Cardiac muscle cell (in vitro differentiated cells and primary cell): ENCODE measurements around the gene KCTD19. TPM values are rescaled to one million over a fixed set of nuclear protein-coding genes. Genes with fewer than 3 reads are reported as not detected.

Experiments
- DNase-seq, 2 donors: peaks; one replicate each; pipeline versions ENCODE4 v3.0.0 to v3.0.0-alpha.2; 2010 to 2017; ENCODE audit warnings: low read depth in 1 of 2, low spot score in 1 of 2
- H3K27ac ChIP-seq: fragments of 200-600 bp; sonication (generic); 2 replicates; pipeline ENCODE4 v1.5.1; 2016
- H3K27me3 ChIP-seq: fragments of 200-600 bp; sonication (generic); 2 replicates; pipeline ENCODE4 v1.6.0; 2016; ENCODE audit warnings: control low read depth
- H3K36me3 ChIP-seq: fragments of 200-600 bp; sonication (generic); 2 replicates; pipeline ENCODE4 v1.5.1; 2016; ENCODE audit warnings: control low read depth
- H3K4me1 ChIP-seq: fragments of 200-600 bp; sonication (generic); 2 replicates; pipeline ENCODE4 v1.8.1; 2017; ENCODE audit warnings: low read depth, mild to moderate bottlenecking, mixed run types
- H3K4me3 ChIP-seq: fragments of 200-600 bp; sonication (generic); 2 replicates; pipeline ENCODE4 v1.5.1; 2016; ENCODE audit warnings: mild to moderate bottlenecking
- H3K9me3 ChIP-seq: fragments of 200-600 bp; sonication (generic); 2 replicates; pipeline ENCODE4 v1.5.1; 2017; ENCODE audit warnings: low read depth, mild to moderate bottlenecking, control low read depth
- polyA plus RNA-seq: library from polyadenylated mRNA; unstranded; fragments of >200 nt; fragmentation: Nextera tagmentation; extraction: Ambion mirVana; gene quantifications from 2 replicates; pipeline ENCODE4 v1.2.1, GENCODE V29; 2016
- total RNA-seq: library from RNA; depleted of rRNA; stranded (reverse); fragments of >200 nt; gene quantifications from 2 replicates; pipeline ENCODE4 v1.2.3, GENCODE V29; 2016
- TF ChIP-seq, protein P1 (sequence below): IDR thresholded peaks from 2 replicates; pipeline ENCODE4 v1.5.1; 2012; ENCODE audit warnings: low read depth, mild to moderate bottlenecking, low read length

Gene KCTD19
- total and polyA plus RNA-seq, 2 experiments from 2014 or later = 1.9 TPM; not detected in 1

DNA sequence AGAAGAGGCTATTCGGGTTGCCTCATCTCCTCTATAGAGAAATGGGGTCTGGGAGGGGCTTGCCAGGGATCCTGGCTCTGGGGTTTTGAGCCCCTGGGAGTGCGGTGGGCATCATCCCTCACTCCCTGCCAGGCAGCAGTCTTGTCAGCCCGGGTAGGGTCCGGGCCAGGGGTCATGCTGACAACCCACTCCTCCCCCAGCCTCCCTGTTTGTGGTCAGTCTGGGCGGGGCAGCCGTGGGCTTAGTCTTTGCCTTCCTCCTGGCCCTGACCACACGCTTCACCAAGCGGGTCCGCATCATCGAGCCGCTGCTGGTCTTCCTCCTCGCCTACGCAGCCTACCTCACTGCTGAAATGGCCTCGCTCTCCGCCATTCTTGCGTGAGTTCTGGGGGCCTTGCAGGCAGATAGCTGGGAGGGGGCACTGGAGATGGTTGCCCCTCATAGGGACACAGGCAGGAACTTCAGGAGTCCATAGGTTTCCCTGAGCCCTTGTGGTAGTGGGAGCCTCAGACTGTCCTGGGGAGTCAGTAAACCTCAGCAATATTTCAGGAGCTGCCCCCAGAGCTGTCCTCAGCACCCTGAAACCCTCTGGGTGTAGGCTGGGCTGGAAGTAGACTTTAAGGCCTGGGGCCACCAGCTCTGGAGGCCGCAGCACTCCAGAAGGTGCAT is 70.9 kb downstream of the KCTD19 start:
- no peaks in the 10 kb centered on the region for H3K36me3 ChIP-seq
- no peak overlapping the region for H3K4me3 ChIP-seq
- H3K4me1 ChIP-seq = no peaks in the 10 kb centered on the region
- TF ChIP-seq, protein P1, sequence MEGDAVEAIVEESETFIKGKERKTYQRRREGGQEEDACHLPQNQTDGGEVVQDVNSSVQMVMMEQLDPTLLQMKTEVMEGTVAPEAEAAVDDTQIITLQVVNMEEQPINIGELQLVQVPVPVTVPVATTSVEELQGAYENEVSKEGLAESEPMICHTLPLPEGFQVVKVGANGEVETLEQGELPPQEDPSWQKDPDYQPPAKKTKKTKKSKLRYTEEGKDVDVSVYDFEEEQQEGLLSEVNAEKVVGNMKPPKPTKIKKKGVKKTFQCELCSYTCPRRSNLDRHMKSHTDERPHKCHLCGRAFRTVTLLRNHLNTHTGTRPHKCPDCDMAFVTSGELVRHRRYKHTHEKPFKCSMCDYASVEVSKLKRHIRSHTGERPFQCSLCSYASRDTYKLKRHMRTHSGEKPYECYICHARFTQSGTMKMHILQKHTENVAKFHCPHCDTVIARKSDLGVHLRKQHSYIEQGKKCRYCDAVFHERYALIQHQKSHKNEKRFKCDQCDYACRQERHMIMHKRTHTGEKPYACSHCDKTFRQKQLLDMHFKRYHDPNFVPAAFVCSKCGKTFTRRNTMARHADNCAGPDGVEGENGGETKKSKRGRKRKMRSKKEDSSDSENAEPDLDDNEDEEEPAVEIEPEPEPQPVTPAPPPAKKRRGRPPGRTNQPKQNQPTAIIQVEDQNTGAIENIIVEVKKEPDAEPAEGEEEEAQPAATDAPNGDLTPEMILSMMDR = no peak
- H3K27me3 ChIP-seq = no peaks in the 10 kb centered on the region
- no peak overlapping the region for H3K27ac ChIP-seq
- no peaks in the 10 kb centered on the region for H3K9me3 ChIP-seq
- no peak for DNase-seq

DNA sequence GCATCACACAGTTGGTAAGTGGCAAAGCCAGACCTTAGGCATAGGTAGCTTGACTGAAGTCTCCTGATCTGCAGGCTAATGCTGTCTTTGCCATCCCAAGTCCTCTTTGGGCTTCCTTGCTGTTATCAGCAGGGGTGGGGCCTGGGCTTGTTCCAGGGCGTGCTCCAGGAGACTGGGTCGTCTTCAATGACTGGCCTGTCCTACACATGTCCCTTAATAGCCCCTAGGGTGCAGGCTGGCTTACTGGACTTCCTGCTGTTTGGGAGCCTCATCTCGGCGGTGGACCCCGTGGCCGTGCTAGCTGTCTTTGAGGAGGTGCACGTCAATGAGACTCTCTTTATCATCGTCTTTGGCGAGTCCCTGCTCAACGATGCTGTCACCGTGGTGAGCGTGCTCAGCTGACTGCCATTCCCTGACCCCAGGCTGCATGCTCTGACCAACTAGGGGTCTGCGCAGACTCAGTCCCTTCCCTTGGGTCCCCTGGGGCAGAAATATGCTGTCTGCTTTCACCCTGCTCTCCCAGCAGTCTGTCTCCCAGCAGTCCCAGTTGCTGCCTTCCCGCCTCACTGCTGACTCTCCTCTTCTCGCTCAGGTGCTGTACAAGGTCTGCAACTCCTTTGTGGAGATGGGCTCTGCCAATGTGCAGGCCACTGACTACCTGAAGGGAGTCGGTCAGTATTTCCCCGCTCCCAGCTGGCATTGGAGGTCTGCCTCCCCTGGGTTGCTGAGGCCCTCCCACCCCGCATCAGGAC is 71.6 kb downstream of the KCTD19 start:
- no peak for DNase-seq
- Histone ChIP-seq H3K9me3 (no peaks in the 10 kb centered on the region), H3K4me1 (no peaks in the 10 kb centered on the region)

DNA sequence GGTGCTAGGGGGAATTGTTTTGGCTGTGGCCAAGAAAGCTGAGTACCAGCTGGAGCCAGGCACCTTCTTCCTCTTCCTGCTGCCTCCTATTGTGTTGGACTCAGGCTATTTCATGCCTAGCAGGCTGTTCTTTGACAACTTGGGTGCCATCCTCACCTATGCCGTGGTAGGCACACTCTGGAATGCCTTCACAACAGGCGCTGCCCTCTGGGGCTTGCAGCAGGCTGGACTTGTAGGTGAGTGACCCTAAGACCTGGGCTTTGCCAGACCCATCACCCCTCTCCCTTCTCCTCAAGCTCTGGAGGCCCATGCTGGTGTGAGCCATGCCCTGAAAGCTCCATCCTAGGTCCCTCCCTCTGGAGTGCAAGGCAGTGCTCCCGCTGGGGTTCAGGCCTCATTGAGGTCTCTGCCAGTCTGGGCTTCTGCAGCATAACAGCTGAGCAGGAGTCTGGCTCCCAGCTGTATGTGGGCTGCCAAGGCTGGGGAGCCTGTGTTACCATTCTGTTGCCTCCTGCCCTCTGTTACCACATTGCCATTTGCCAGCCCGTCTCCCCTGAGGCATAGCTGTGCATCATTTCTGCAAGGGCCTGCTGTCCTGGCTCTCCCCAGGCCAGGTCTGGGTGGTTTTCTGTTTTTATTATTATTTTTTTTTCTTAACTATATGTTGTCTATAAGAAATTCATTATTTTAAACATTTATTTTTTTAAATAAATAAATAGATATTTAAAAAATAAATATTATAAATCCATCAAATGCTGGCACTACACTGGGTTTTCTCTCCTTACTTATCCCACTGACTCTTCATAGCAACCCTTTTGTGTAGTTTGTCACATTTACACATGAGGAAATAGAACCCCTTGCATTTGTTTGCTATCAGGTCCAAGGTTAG is 73.7 kb downstream of the KCTD19 start:
- H3K27ac ChIP-seq = no peak overlapping the region
- no peaks in the 10 kb centered on the region for H3K9me3 ChIP-seq
- no peak for DNase-seq
- H3K4me1 ChIP-seq = peaks cover 3% of the 10 kb centered on the region
- TF ChIP-seq, protein P1 = no peak
- no peak overlapping the region for H3K4me3 ChIP-seq
- peaks cover 14% of the 10 kb centered on the region for H3K27me3 ChIP-seq
- no peaks in the 10 kb centered on the region for H3K36me3 ChIP-seq

More for the DNA sequence above, 71.6 kb downstream of the KCTD19 start:
- Histone ChIP-seq H3K4me3 (no peak overlapping the region), H3K27me3 (peaks cover 7% of the 10 kb centered on the region), H3K27ac (no peak overlapping the region), H3K36me3 (no peaks in the 10 kb centered on the region)
- TF ChIP-seq, protein P1 = no peak

DNA sequence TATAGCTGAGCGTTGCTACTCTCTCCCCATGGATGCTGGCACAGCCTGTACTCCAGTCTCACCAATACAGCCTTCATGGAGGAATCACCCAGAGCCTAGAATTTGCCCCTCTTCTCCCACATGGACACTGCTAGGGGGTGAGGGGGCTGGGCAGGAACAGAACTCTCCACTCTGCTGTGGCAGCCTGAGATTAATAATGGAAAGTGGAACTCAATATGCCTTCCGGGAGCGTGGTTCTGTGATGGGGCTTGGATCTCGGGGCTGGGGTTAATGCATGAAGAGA is 76.6 kb downstream of the KCTD19 start:
- TF ChIP-seq, protein P1 = no peak
- Histone ChIP-seq H3K27me3 (peaks cover 14% of the 10 kb centered on the region), H3K9me3 (no peaks in the 10 kb centered on the region), H3K4me1 (peaks cover 5% of the 10 kb centered on the region), H3K4me3 (no peak overlapping the region), H3K36me3 (no peaks in the 10 kb centered on the region), H3K27ac (no peak overlapping the region)
- DNase-seq = no peak

DNA sequence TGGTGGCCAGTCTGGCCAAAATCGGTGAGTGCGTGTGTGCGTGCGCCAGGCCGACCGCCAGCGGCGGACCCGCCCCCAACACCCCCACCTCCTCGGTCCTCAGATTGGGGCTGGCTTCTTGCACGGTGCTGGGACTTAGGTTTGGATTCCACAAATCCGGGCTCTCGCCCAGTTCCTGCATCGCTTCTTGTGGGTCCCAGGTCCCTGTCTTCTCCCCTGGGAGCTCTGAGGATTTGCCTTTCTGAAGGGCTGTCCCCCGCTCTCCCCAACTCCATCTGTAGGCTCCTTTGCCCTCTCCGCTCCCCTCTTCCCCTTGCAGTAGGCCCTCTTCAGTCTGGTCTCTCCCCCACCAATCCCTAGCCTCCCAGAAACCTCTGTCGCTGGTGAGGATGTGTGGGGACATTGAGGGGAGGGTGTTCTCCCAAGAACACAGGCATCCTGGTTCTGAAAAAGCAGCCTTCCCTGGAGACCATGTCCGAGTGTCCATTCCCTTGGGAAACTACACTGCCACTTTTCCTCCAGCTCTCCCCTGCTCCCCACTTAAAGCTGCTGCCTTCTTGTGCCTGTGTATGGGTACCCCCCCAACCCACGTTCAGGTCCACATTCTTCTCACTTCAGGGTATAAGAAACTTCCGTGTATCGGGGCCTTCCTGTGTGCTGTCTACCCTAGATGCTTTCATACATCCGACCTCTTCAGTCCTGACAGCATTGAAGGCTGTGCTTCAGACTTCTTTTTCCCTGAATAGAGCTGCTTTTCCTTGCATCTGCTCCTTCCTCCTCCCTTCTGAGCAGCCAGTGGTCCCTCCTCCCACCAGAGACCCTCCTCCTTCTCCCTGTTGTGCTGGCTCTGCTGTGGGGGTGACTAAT is 77.1 kb downstream of the KCTD19 start:
- TF ChIP-seq, protein P1 = no peak
- DNase-seq = peak in 1 of 2 donors; percentile 8

More for the DNA sequence above, 77.1 kb downstream of the KCTD19 start:
- Histone ChIP-seq H3K4me1 (peaks cover 5% of the 10 kb centered on the region), H3K9me3 (no peaks in the 10 kb centered on the region), H3K36me3 (no peaks in the 10 kb centered on the region), H3K4me3 (peak overlapping the region; percentile 58), H3K27ac (no peak overlapping the region), H3K27me3 (peaks cover 14% of the 10 kb centered on the region)
